HL-60 (cell line): ENCODE measurements around the gene RHBDL1.

ENCODE experiments used
- DNase-seq, 2 experiments: peaks; one replicate each; pipeline ENCODE4 v3.0.0-alpha.2; 2010 to 2020; ENCODE audit warnings: low read depth in 1 of 2, low spot score in 1 of 2
- H3K27ac ChIP-seq: fragments of 250-450 bp; sonication (Bioruptor Pico); replicated peaks from 2 replicates; pipeline ENCODE4 v1.5.1; 2020; ENCODE audit warnings: mild to moderate bottlenecking, moderate library complexity
- H3K27me3 ChIP-seq: fragments of 250-450 bp; sonication (Bioruptor Pico); 2 replicates; pipeline ENCODE4 v1.5.1; 2021; ENCODE audit warnings: mild to moderate bottlenecking, moderate library complexity; ENCODE audit not compliant: insufficient read depth, poor library complexity, severe bottlenecking
- H3K4me3 ChIP-seq: replicated peaks from 2 replicates; pipeline ENCODE4 v1.5.1; 2011; ENCODE audit warnings: mild to moderate bottlenecking, control low read depth, low read length; ENCODE audit not compliant: insufficient read depth
- CTCF ChIP-seq: IDR thresholded peaks from one replicate; pipeline ENCODE4 v1.5.1; 2011; ENCODE audit warnings: low read length, control low read depth, inconsistent platforms; ENCODE audit not compliant: insufficient read depth
- GABPA ChIP-seq: IDR thresholded peaks from 2 replicates; pipeline ENCODE4 v1.6.1; 2012; ENCODE audit warnings: low read depth
- POLR2AphosphoS5 ChIP-seq: IDR thresholded peaks from 2 replicates; pipeline ENCODE4 v1.6.1; 2012; ENCODE audit warnings: low read depth
- SPI1 ChIP-seq: IDR thresholded peaks from 2 replicates; pipeline ENCODE4 v1.6.1; 2012; ENCODE audit warnings: low read depth, mild to moderate bottlenecking, borderline replicate concordance
- TF ChIP-seq, protein P1 (sequence below): IDR thresholded peaks from 2 replicates; pipeline ENCODE4 v1.6.1; 2012; ENCODE audit warnings: low read depth; ENCODE audit not compliant: insufficient replicate concordance

Gene RHBDL1

DNA sequence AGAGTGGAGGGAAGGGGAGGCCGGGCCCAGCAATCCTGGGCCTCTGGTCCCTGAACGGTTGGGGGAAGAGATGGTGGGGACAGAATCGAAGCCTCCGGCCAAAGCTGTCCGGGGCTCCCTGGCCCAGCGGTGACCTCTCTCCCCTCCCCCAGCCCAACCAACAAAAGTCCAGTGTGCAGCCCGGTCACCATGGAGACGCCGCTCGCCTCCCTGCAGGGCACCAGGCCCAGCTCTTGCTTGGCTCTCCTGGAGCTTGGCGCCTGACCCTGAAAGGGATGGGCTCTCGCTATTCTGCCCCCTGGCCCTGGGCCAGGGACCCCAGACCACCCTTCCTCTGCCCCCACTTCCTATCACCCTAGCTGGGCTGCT, 40.7 kb downstream of the RHBDL1 start:
- TF ChIP-seq POLR2AphosphoS5: no peak
- TF ChIP-seq, protein P1, sequence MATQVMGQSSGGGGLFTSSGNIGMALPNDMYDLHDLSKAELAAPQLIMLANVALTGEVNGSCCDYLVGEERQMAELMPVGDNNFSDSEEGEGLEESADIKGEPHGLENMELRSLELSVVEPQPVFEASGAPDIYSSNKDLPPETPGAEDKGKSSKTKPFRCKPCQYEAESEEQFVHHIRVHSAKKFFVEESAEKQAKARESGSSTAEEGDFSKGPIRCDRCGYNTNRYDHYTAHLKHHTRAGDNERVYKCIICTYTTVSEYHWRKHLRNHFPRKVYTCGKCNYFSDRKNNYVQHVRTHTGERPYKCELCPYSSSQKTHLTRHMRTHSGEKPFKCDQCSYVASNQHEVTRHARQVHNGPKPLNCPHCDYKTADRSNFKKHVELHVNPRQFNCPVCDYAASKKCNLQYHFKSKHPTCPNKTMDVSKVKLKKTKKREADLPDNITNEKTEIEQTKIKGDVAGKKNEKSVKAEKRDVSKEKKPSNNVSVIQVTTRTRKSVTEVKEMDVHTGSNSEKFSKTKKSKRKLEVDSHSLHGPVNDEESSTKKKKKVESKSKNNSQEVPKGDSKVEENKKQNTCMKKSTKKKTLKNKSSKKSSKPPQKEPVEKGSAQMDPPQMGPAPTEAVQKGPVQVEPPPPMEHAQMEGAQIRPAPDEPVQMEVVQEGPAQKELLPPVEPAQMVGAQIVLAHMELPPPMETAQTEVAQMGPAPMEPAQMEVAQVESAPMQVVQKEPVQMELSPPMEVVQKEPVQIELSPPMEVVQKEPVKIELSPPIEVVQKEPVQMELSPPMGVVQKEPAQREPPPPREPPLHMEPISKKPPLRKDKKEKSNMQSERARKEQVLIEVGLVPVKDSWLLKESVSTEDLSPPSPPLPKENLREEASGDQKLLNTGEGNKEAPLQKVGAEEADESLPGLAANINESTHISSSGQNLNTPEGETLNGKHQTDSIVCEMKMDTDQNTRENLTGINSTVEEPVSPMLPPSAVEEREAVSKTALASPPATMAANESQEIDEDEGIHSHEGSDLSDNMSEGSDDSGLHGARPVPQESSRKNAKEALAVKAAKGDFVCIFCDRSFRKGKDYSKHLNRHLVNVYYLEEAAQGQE: no peak
- no peak for TF ChIP-seq GABPA
- TF ChIP-seq SPI1: no peak
- TF ChIP-seq CTCF: no peak
- H3K27ac ChIP-seq: no peak overlapping the region
- H3K27me3 ChIP-seq: peaks cover 9% of the 10 kb centered on the region
- H3K4me3 ChIP-seq: no peak overlapping the region
- no peak for DNase-seq

- TF ChIP-seq SPI1 (no peak), GABPA (no peak), CTCF (no peak), POLR2AphosphoS5 (no peak; the same call in 1 of the 2 replicates)
- TF ChIP-seq, protein P1: no peak
- Histone ChIP-seq H3K27me3 (peaks cover 7% of the 10 kb centered on the region), H3K4me3 (no peak overlapping the region), H3K27ac (no peak overlapping the region)
- no peak for DNase-seq
Measured at GRCh38 chr16:716768-717325, 41.4 kb downstream of the RHBDL1 start.

- TF ChIP-seq CTCF (no peak), SPI1 (no peak), GABPA (no peak), POLR2AphosphoS5 (no peak)
- TF ChIP-seq, protein P1: no peak
- no peak for DNase-seq
- Histone ChIP-seq H3K4me3 (no peak overlapping the region), H3K27me3 (peaks cover 7% of the 10 kb centered on the region), H3K27ac (no peak overlapping the region)
Measured at GRCh38 chr16:717450-718245, 42.2 kb downstream of the RHBDL1 start.
